IMR-90 (cell line): ENCODE measurements around the gene CLIC1. TPM values are rescaled to one million over a fixed set of nuclear protein-coding genes. Genes with fewer than 3 reads are reported as not detected.

Experiments used
- ATAC-seq: fragments of 200-7000 bp; cut with Tn5 transposase; 2 replicates; pipeline ENCODE4 v1.9.1; 2020; ENCODE audit warnings: low read depth, mild to moderate bottlenecking, moderate library complexity
- BruUV-seq: library from RNA; stranded (reverse); fragments of 400-500 nt; replicated peaks from 2 replicates; lab custom pipeline; 2021; lab: Mats Ljungman, UMichigan
- CTCF ChIA-PET: fragments of 300-600 bp; formaldehyde crosslinking; extraction: SDS; loops from one replicate; lab custom pipeline; 2021; ENCODE audit warnings: antibody characterized with exemption; lab: Yijun Ruan, JAX
- POLR2A ChIA-PET: fragments of 300-600 bp; sonication (Branson Sonifier 250); formaldehyde crosslinking; loops from one replicate; lab custom pipeline; 2022; ENCODE audit warnings: antibody characterized with exemption; ENCODE audit not compliant: unreplicated experiment; lab: Charles Lee
- DNase-seq: peaks from one replicate; pipeline ENCODE4 v3.0.0; 2013
- H2AFZ ChIP-seq: replicated peaks from 2 replicates; pipeline ENCODE3; 2013; ENCODE audit warnings: low read length, mild to moderate bottlenecking; ENCODE audit not compliant: poor library complexity
- H2AK5ac ChIP-seq: 2 replicates; pipeline ENCODE4 v1.6.1; 2013; ENCODE audit warnings: low read depth, low read length, inconsistent platforms
- H2AK9ac ChIP-seq: replicated peaks from 2 replicates; pipeline ENCODE3; 2013; ENCODE audit warnings: mild to moderate bottlenecking, low read depth, low read length, moderate library complexity; ENCODE audit not compliant: poor library complexity
- H2BK120ac ChIP-seq: 2 replicates; pipeline ENCODE4 v1.6.1; 2013; ENCODE audit warnings: low read depth, low read length, inconsistent platforms
- H2BK15ac ChIP-seq: 3 replicates; pipeline ENCODE4 v1.6.1; 2013; ENCODE audit warnings: low read depth, low read length, inconsistent platforms
- H2BK20ac ChIP-seq: 2 replicates; pipeline ENCODE4 v1.6.1; 2013; ENCODE audit warnings: low read depth, mild to moderate bottlenecking, inconsistent platforms, low read length, moderate library complexity
- H2BK5ac ChIP-seq: 2 replicates; pipeline ENCODE4 v1.6.1; 2013; ENCODE audit warnings: mild to moderate bottlenecking, low read depth, low read length, inconsistent platforms; ENCODE audit not compliant: poor library complexity, severe bottlenecking
- H3K14ac ChIP-seq: replicated peaks from 2 replicates; pipeline ENCODE4 v1.6.1; 2013; ENCODE audit warnings: low read depth, low read length, inconsistent platforms
- H3K18ac ChIP-seq: 2 replicates; pipeline ENCODE4 v1.6.1; 2013; ENCODE audit warnings: low read depth, low read length, control low read depth
- H3K23ac ChIP-seq: 2 replicates; pipeline ENCODE4 v1.6.1; 2013; ENCODE audit warnings: low read depth, low read length, inconsistent platforms
- H3K27ac ChIP-seq: 2 replicates; pipeline ENCODE4 v1.5.1; 2013; ENCODE audit warnings: mild to moderate bottlenecking, control low read depth, low read length; ENCODE audit not compliant: insufficient read depth
- H3K27me3 ChIP-seq: 2 replicates; pipeline ENCODE4 v1.6.1; 2013; ENCODE audit warnings: low read length; ENCODE audit not compliant: control insufficient read depth, insufficient read depth
- H3K36me3 ChIP-seq: 2 replicates; pipeline ENCODE4 v1.6.1; 2013; ENCODE audit warnings: low read length, mixed read lengths; ENCODE audit not compliant: control insufficient read depth, insufficient read depth
- H3K4ac ChIP-seq: 2 replicates; pipeline ENCODE4 v1.6.1; 2013; ENCODE audit warnings: low read depth, low read length, inconsistent platforms
- H3K4me1 ChIP-seq: 2 replicates; pipeline ENCODE4 v1.6.1; 2013; ENCODE audit warnings: low read length, mixed read lengths; ENCODE audit not compliant: control insufficient read depth, insufficient read depth
- H3K4me2 ChIP-seq: 2 replicates; pipeline ENCODE4 v1.6.1; 2013; ENCODE audit warnings: low read depth, mild to moderate bottlenecking, control low read depth, low read length, moderate library complexity
- H3K4me3 ChIP-seq: 2 replicates; pipeline ENCODE4 v1.5.1; 2013; ENCODE audit warnings: low read depth, mild to moderate bottlenecking, control low read depth, low read length, moderate library complexity; ENCODE audit not compliant: insufficient read depth
- H3K56ac ChIP-seq: 2 replicates; pipeline ENCODE4 v1.6.1; 2013; ENCODE audit warnings: low read length, inconsistent platforms; ENCODE audit not compliant: insufficient read depth; ENCODE audit errors: extremely low read depth
- H3K79me1 ChIP-seq, 2 experiments: 2 replicates each; pipeline ENCODE4 v1.6.1; 2013; ENCODE audit warnings: low read length in 2 of 2, inconsistent platforms in 1 of 2, low read depth in 1 of 2
- H3K9ac ChIP-seq: 2 replicates; pipeline ENCODE4 v1.6.1; 2013; ENCODE audit warnings: low read depth, low read length, control low read depth
- H3K9me1 ChIP-seq: 2 replicates; pipeline ENCODE4 v1.6.1; 2013; ENCODE audit warnings: low read length, inconsistent platforms; ENCODE audit not compliant: insufficient read depth
- H3K9me3 ChIP-seq: 2 replicates; pipeline ENCODE4 v1.6.1; 2013; ENCODE audit warnings: low read length; ENCODE audit not compliant: control insufficient read depth, insufficient read depth
- H4K20me1 ChIP-seq: 2 replicates; pipeline ENCODE4 v1.6.1; 2013; ENCODE audit warnings: low read length, inconsistent platforms; ENCODE audit not compliant: insufficient read depth
- H4K5ac ChIP-seq: 2 replicates; pipeline ENCODE4 v1.6.1; 2013; ENCODE audit warnings: mild to moderate bottlenecking, low read depth, low read length, control low read depth
- H4K8ac ChIP-seq, 2 experiments: 2 replicates each; pipeline ENCODE4 v1.6.1; 2013; ENCODE audit warnings: low read depth in 2 of 2, low read length in 2 of 2, control low read depth in 1 of 2, inconsistent platforms in 1 of 2
- H4K91ac ChIP-seq: 2 replicates; pipeline ENCODE4 v1.6.1; 2013; ENCODE audit warnings: low read depth, low read length, inconsistent platforms; ENCODE audit not compliant: insufficient read depth
- CEBPB ChIP-seq: IDR thresholded peaks from 2 replicates; pipeline ENCODE4 v1.6.1; 2012; ENCODE audit warnings: low read depth, low read length, improper control_type of control experiment
- ELK1 ChIP-seq: fragments of 150-350 bp; IDR thresholded peaks from 2 replicates; pipeline ENCODE4 v1.6.1; 2016; ENCODE audit warnings: low read depth, mild to moderate bottlenecking, low read length, moderate library complexity, borderline replicate concordance
- FOS ChIP-seq: fragments of 150-350 bp; IDR thresholded peaks from 2 replicates; pipeline ENCODE4 v1.6.1; 2016; ENCODE audit warnings: low read depth, low read length
- MAFK ChIP-seq: IDR thresholded peaks from 2 replicates; pipeline ENCODE4 v1.6.1; 2012; ENCODE audit warnings: low read depth, low read length, improper control_type of control experiment
- USF2 ChIP-seq: fragments of 150-350 bp; IDR thresholded peaks from 2 replicates; pipeline ENCODE4 v1.6.1; 2017; ENCODE audit warnings: mild to moderate bottlenecking, antibody characterized with exemption, low read length, low read depth
- WGBS, 2 experiments: methylation state at CpG; one replicate each; pipeline versions ENCODE4 v1.1.5 to v1.1.7; 2013; ENCODE audit warnings: missing lambda C conversion rate in 2 of 2; ENCODE audit not compliant: insufficient read length in 1 of 2; ENCODE audit errors: extremely low coverage in 2 of 2; 5-methylcytosine and 5-hydroxymethylcytosine counted together
- dilution Hi-C: fragments of 300-500 bp; cut with HindIII; formaldehyde crosslinking; loops from one replicate; pipeline ENCODE4 v1.14.3; 2018; ENCODE audit warnings: low sequenced_read_pairs; ENCODE audit not compliant: unreplicated experiment
- in situ Hi-C: fragments of 300-500 bp; cut with MboI; formaldehyde crosslinking; loops from 3 replicates; pipeline ENCODE4 v1.14.3; 2019; ENCODE audit warnings: low sequenced_read_pairs, inconsistent platforms, mixed read lengths
- intact Hi-C: fragments of 100-400 bp; cut with micrococcal nuclease; formaldehyde crosslinking; loops from 2 replicates; pipeline ENCODE4 v1.10.0; 2022
- polyA plus RNA-seq, 3 experiments: library from polyadenylated mRNA; depleted of rRNA; stranded (reverse); fragments of >200 nt; gene quantifications; 2 replicates each; pipeline ENCODE4 v1.2.3, GENCODE V29; 2012; ENCODE audit warnings: low replicate concordance in 1 of 3
- total RNA-seq: library from RNA; depleted of rRNA; stranded (reverse); fragments of >200 nt; gene quantifications from 2 replicates; pipeline ENCODE4 v1.2.3, GENCODE V29; 2012

Gene CLIC1
- total and polyA plus RNA-seq, 2 of the 4 experiments (the other 2 are of a cell fraction), result 706 to 1,185 TPM

GRCh38 chr6:31736021-31736767, at the start of gene CLIC1 (continued):
- TF ChIP-seq MAFK (no peak), CEBPB (no peak), FOS (peak; percentile 44; the same call in 1 of the 2 replicates)

GRCh38 chr6:31785475-31785874, 49.1 kb upstream of the CLIC1 start:
- BruUV-seq, result no TSS peak
- ATAC-seq (no peak), DNase-seq (no peak)
- WGBS, 2 experiments, result 97% methylated on average over 5 of the region's 11 CpGs; no CpG with 5 or more reads in 1 of the 2 experiments
- Histone ChIP-seq H3K4me2 (no peak overlapping the region), H3K27me3 (no peaks in the 10 kb centered on the region), H3K9me1 (no peaks in the 10 kb centered on the region), H3K27ac (no peak overlapping the region), H2BK15ac (no peak overlapping the region), H4K20me1 (no peaks in the 10 kb centered on the region), H3K56ac (no peak overlapping the region), H3K23ac (no peak overlapping the region), H3K36me3 (peaks cover 53% of the 10 kb centered on the region), H4K8ac (no peak overlapping the region), H3K79me1 (peaks cover 0 to 13% of the 10 kb centered on the region in 2 experiments; a peak in 3 of 4 replicates), H2AK9ac (no peak overlapping the region), H2AFZ (no peak overlapping the region), H3K9me3 (no peaks in the 10 kb centered on the region), H3K14ac (no peak overlapping the region), H3K18ac (no peak overlapping the region), H4K91ac (no peak overlapping the region), H2AK5ac (no peak overlapping the region), H2BK120ac (no peak overlapping the region), H4K5ac (no peak overlapping the region), H3K4ac (no peak overlapping the region), H3K9ac (no peak overlapping the region), H2BK20ac (no peak overlapping the region), H3K4me1 (no peaks in the 10 kb centered on the region), H2BK5ac (no peak overlapping the region), H3K4me3 (no peak overlapping the region)
- CTCF ChIA-PET, result no interaction called here
- in situ Hi-C loops (no loop called here), intact Hi-C loops (no loop called here), dilution Hi-C loops (no loop called here)
- POLR2A ChIA-PET, result no interaction called here
- no peak for TF ChIP-seq ELK1
- no peak for TF ChIP-seq USF2
